Mesenchymal stem cell (in vitro differentiated cells and primary cell): ENCODE data around the gene SLC23A1.

Experiments
- DNase-seq: peaks from one replicate; pipeline ENCODE4 v3.0.0-alpha.2; 2013
- H2AFZ ChIP-seq: one replicate; pipeline ENCODE4 v1.6.1; 2013; ENCODE audit warnings: low read depth, mild to moderate bottlenecking, control low read depth, inconsistent platforms, low read length, moderate library complexity
- H2AK5ac ChIP-seq: 2 replicates; pipeline ENCODE4 v1.6.1; 2013; ENCODE audit warnings: low read length, moderate library complexity, mild to moderate bottlenecking, inconsistent platforms; ENCODE audit not compliant: severe bottlenecking
- H2BK120ac ChIP-seq: one replicate; pipeline ENCODE4 v1.6.1; 2013; ENCODE audit warnings: low read depth, mild to moderate bottlenecking, inconsistent platforms, low read length, moderate library complexity
- H2BK12ac ChIP-seq, 2 experiments: one replicate each; pipeline ENCODE4 v1.6.1; 2013; ENCODE audit warnings: inconsistent platforms in 2 of 2, low read length in 2 of 2, mild to moderate bottlenecking in 2 of 2, moderate library complexity in 2 of 2, control low read depth in 1 of 2
- H2BK15ac ChIP-seq: one replicate; pipeline ENCODE4 v1.6.1; 2013; ENCODE audit warnings: mild to moderate bottlenecking, low read depth, inconsistent platforms; ENCODE audit not compliant: poor library complexity, severe bottlenecking
- H2BK5ac ChIP-seq: 2 replicates; pipeline ENCODE4 v1.6.1; 2013; ENCODE audit warnings: low read depth, mild to moderate bottlenecking, low read length, control low read depth, inconsistent platforms; ENCODE audit not compliant: poor library complexity, severe bottlenecking
- H3K14ac ChIP-seq, 2 experiments: one replicate each; pipeline ENCODE4 v1.6.1; 2013; ENCODE audit warnings: inconsistent platforms in 2 of 2, low read length in 2 of 2, control low read depth in 1 of 2, mild to moderate bottlenecking in 1 of 2, moderate library complexity in 1 of 2
- H3K18ac ChIP-seq, 2 experiments: one replicate each; pipeline ENCODE4 v1.6.1; 2013; ENCODE audit warnings: inconsistent platforms in 2 of 2, low read length in 2 of 2, control low read depth in 1 of 2, low read depth in 1 of 2, mild to moderate bottlenecking in 1 of 2
- H3K23ac ChIP-seq, 2 experiments: one replicate each; pipeline ENCODE4 v1.6.1; 2013; ENCODE audit warnings: inconsistent platforms in 2 of 2, low read length in 2 of 2, mild to moderate bottlenecking in 2 of 2, moderate library complexity in 2 of 2, control low read depth in 1 of 2
- H3K27ac ChIP-seq: 2 replicates; pipeline ENCODE4 v1.5.1; 2013; ENCODE audit warnings: mild to moderate bottlenecking, moderate library complexity, low read length, control low read depth, inconsistent platforms; ENCODE audit not compliant: poor library complexity, severe bottlenecking
- H3K27me3 ChIP-seq, 2 experiments: 2 replicates each; pipeline versions ENCODE4 v1.6.1 to v1.7.0; 2013; ENCODE audit warnings: low read length in 2 of 2, mild to moderate bottlenecking in 2 of 2, moderate library complexity in 2 of 2, control low read depth in 1 of 2, inconsistent platforms in 1 of 2; ENCODE audit not compliant: control insufficient read depth in 1 of 2, insufficient read depth in 1 of 2
- H3K36me3 ChIP-seq, 2 experiments: 2 replicates each; pipeline versions ENCODE4 v1.6.1 to v1.7.0; 2013; ENCODE audit warnings: low read length in 2 of 2, control low read depth in 1 of 2, inconsistent platforms in 1 of 2, low read depth in 1 of 2, mild to moderate bottlenecking in 1 of 2; ENCODE audit not compliant: insufficient read depth in 2 of 2, control insufficient read depth in 1 of 2
- H3K4ac ChIP-seq, 2 experiments: one replicate each; pipeline ENCODE4 v1.6.1; 2013; ENCODE audit warnings: inconsistent platforms in 2 of 2, low read length in 2 of 2, mild to moderate bottlenecking in 2 of 2, moderate library complexity in 2 of 2, control low read depth in 1 of 2, low read depth in 1 of 2
- H3K4me1 ChIP-seq: 2 replicates; pipeline ENCODE4 v1.6.1; 2013; ENCODE audit warnings: low read depth, low read length, control low read depth; ENCODE audit not compliant: control insufficient read depth, insufficient read depth
- H3K4me2 ChIP-seq: 2 replicates; pipeline ENCODE4 v1.6.1; 2013; ENCODE audit warnings: low read length, mild to moderate bottlenecking, inconsistent platforms; ENCODE audit not compliant: poor library complexity, severe bottlenecking
- H3K4me3 ChIP-seq, 2 experiments: 2 replicates each; pipeline versions ENCODE4 v1.5.1 to v1.7.0; 2013; ENCODE audit warnings: low read length in 2 of 2, mild to moderate bottlenecking in 2 of 2, control low read depth in 1 of 2, low read depth in 1 of 2; ENCODE audit not compliant: insufficient read depth in 1 of 2
- H3K79me1 ChIP-seq: replicated peaks from 2 replicates; pipeline ENCODE4 v1.6.1; 2013; ENCODE audit warnings: mild to moderate bottlenecking, control low read depth, low read length, inconsistent platforms; ENCODE audit not compliant: poor library complexity, severe bottlenecking
- H3K9ac ChIP-seq: 2 replicates; pipeline ENCODE4 v1.7.0; 2013; ENCODE audit warnings: mild to moderate bottlenecking, low read length, moderate library complexity
- H3K9me3 ChIP-seq: 2 replicates; pipeline ENCODE4 v1.7.0; 2013; ENCODE audit warnings: mild to moderate bottlenecking, low read length; ENCODE audit not compliant: control insufficient read depth
- H4K8ac ChIP-seq: one replicate; pipeline ENCODE4 v1.6.1; 2013; ENCODE audit warnings: inconsistent platforms, mild to moderate bottlenecking, low read length, moderate library complexity
- H4K91ac ChIP-seq: one replicate; pipeline ENCODE4 v1.6.1; 2013; ENCODE audit warnings: mild to moderate bottlenecking, low read length, inconsistent platforms
- WGBS: methylation state at CpG from one replicate; pipeline ENCODE4 v1.1.7; 2013; ENCODE audit warnings: mixed read lengths; 5-methylcytosine and 5-hydroxymethylcytosine counted together

The SLC23A1 gene

GRCh38 chr5:139381837-139382761, 998 bp downstream of the SLC23A1 start:
- Histone ChIP-seq H4K8ac (no peak overlapping the region), H3K9ac (no peak overlapping the region), H3K79me1 (no peaks in the 10 kb centered on the region), H3K9me3 (no peaks in the 10 kb centered on the region), H3K18ac (no peak overlapping the region), H2BK15ac (no peak overlapping the region), H3K27ac (no peak overlapping the region), H2BK120ac (no peak overlapping the region), H2AFZ (no peak overlapping the region), H2BK12ac (no peak overlapping the region), H3K4me2 (no peak overlapping the region), H2BK5ac (no peak overlapping the region), H3K27me3 (no peaks in the 10 kb centered on the region), H3K14ac (no peak overlapping the region), H2AK5ac (peak overlapping the region; percentile 40), H3K23ac (no peak overlapping the region), H3K4me1 (peaks cover 31% of the 10 kb centered on the region), H3K4ac (no peak overlapping the region), H4K91ac (no peak overlapping the region), H3K4me3 (no peak overlapping the region), H3K36me3 (peaks cover 3 to 15% of the 10 kb centered on the region in 2 experiments)
- 90% methylated on average over 28 of the region's 28 CpGs for WGBS
- no peak for DNase-seq

DNA sequence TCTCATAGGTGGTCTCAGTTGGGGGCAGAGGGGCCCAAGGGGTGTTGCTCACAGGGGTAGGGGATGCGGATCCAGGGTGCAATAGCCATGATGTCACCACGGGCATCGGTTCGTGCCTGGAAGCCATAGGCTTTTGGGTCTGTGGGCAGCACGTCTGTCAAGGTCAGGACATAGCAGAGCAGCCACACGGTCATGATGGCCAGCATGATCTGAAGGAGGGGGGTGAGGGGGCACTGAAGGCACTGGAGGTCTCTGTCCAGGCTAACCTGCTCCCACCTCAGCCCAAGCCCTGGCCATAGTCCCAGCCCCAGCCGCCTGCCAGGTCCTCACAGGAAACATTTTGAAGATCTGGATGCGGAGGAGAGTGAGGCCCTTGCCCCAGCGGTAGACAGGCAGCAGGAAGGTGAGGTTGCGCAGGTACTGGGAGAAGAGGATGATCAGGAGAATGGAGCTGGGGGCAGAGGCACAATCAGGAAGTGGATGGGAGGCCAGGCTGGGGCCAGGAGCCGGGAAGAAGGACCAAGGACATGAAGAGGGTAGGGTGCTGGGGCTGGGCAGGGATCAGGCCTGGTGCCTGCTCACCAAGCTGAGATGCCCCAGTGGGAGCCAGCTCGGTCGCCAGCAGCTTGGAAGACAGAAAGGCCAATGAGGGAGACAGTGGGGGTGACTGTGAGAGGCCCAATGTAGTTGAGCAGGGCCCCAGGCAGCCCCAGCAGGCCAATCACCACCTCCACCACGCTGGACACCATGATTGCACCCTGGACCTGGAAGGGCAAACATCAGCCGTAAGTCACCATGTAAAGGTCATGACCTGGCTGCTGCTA, 3.3 kb downstream of the SLC23A1 start:
- H3K27me3 ChIP-seq = no peaks in the 10 kb centered on the region
- H3K36me3 ChIP-seq = peaks cover 8 to 20% of the 10 kb centered on the region in 2 experiments
- H3K4me1 ChIP-seq = peaks cover 32% of the 10 kb centered on the region
- no peak overlapping the region for H2BK12ac ChIP-seq
- no peak overlapping the region for H4K8ac ChIP-seq
- H4K91ac ChIP-seq = no peak overlapping the region
- H3K23ac ChIP-seq = no peak overlapping the region
- H3K4me3 ChIP-seq = no peak overlapping the region
- no peak overlapping the region for H2AFZ ChIP-seq
- H3K9me3 ChIP-seq = no peaks in the 10 kb centered on the region
- H2BK5ac ChIP-seq = no peak overlapping the region
- no peak for DNase-seq
- WGBS = 91% methylated on average over 15 of the region's 15 CpGs
- no peaks in the 10 kb centered on the region for H3K79me1 ChIP-seq
- H2BK120ac ChIP-seq = no peak overlapping the region
- no peak overlapping the region for H2AK5ac ChIP-seq
- H3K18ac ChIP-seq = no peak overlapping the region
- no peak overlapping the region for H3K27ac ChIP-seq
- H2BK15ac ChIP-seq = no peak overlapping the region
- H3K4me2 ChIP-seq = no peak overlapping the region
- H3K14ac ChIP-seq = no peak overlapping the region
- H3K9ac ChIP-seq = no peak overlapping the region
- H3K4ac ChIP-seq = no peak overlapping the region

DNA sequence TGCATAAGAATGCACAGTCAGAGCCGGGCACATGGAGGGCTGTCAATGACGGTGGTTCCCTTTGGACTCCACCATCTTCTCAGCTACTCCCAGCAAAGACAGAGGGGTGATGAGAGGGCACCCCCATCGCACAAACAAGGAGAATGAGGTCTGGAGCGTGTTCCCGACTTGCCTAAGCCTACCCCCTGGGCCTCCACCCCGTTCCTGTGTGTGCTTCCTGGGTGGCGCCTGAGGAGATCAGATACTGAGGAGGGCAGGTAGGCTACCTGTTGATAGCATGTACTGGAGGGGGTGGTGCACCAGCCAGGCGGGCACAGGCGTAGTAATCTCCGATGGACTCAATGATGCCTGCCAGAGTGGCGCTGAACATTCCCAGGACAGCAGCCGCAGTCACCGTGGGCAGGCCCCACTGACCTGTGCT, 4.1 kb downstream of the SLC23A1 start:
- no peak overlapping the region for H3K4me2 ChIP-seq

More for the DNA sequence above, 4.1 kb downstream of the SLC23A1 start:
- no peak overlapping the region for H3K4me3 ChIP-seq
- H3K36me3 ChIP-seq = peaks cover 14 to 25% of the 10 kb centered on the region in 2 experiments
- no peak overlapping the region for H2BK5ac ChIP-seq
- peak overlapping the region; percentile 5 for H4K91ac ChIP-seq
- H3K4ac ChIP-seq = no peak overlapping the region
- no peak overlapping the region for H3K9ac ChIP-seq
- DNase-seq = no peak
- peaks cover 28% of the 10 kb centered on the region for H3K4me1 ChIP-seq
- no peaks in the 10 kb centered on the region for H3K27me3 ChIP-seq
- no peaks in the 10 kb centered on the region for H3K9me3 ChIP-seq
- no peak overlapping the region for H2AK5ac ChIP-seq
- no peaks in the 10 kb centered on the region for H3K79me1 ChIP-seq
- H3K23ac ChIP-seq = no peak overlapping the region
- no peak overlapping the region for H3K18ac ChIP-seq
- H2AFZ ChIP-seq = no peak overlapping the region
- H3K27ac ChIP-seq = no peak overlapping the region
- H3K14ac ChIP-seq = no peak overlapping the region
- 93% methylated on average over 13 of the region's 13 CpGs for WGBS
- no peak overlapping the region for H2BK15ac ChIP-seq
- H2BK12ac ChIP-seq = peak overlapping the region in 1 of 2 experiments; percentile 3
- no peak overlapping the region for H4K8ac ChIP-seq
- H2BK120ac ChIP-seq = no peak overlapping the region
